BE2C (cell line): ENCODE measurements around the gene SNX4.
A peak's percentile ranks its signal among the peaks of the same experiment; 100 is the strongest.
"Not testable (repeated sequence)": the region's sequence is repeated elsewhere in the genome, so short reads cannot be mapped to it uniquely, and the experiment has no call there.

Experiments used
- DNase-seq: peaks from one replicate; pipeline ENCODE4 v3.0.0-alpha.2; 2020
- H3K27me3 ChIP-seq: fragments of 250-450 bp; sonication (Bioruptor Pico); 2 replicates; pipeline ENCODE4 v1.5.1; 2020; ENCODE audit warnings: mild to moderate bottlenecking
- H3K36me3 ChIP-seq: fragments of 250-450 bp; sonication (Bioruptor Pico); 2 replicates; pipeline ENCODE4 v1.5.1; 2020; ENCODE audit warnings: mild to moderate bottlenecking
- H3K4me1 ChIP-seq: fragments of 250-450 bp; sonication (Bioruptor Pico); 2 replicates; pipeline ENCODE4 v1.5.1; 2020
- H3K4me3 ChIP-seq: 2 replicates; pipeline ENCODE4 v1.5.1; 2011; ENCODE audit warnings: low read depth, low read length
- H3K9me3 ChIP-seq: fragments of 250-450 bp; sonication (Bioruptor Pico); 2 replicates; pipeline ENCODE4 v1.5.1; 2020
- TF ChIP-seq, protein P1 (sequence below): IDR thresholded peaks from 2 replicates; pipeline ENCODE4 v1.5.1; 2012; ENCODE audit warnings: mild to moderate bottlenecking, low read depth, low read length

SNX4 gene

DNA sequence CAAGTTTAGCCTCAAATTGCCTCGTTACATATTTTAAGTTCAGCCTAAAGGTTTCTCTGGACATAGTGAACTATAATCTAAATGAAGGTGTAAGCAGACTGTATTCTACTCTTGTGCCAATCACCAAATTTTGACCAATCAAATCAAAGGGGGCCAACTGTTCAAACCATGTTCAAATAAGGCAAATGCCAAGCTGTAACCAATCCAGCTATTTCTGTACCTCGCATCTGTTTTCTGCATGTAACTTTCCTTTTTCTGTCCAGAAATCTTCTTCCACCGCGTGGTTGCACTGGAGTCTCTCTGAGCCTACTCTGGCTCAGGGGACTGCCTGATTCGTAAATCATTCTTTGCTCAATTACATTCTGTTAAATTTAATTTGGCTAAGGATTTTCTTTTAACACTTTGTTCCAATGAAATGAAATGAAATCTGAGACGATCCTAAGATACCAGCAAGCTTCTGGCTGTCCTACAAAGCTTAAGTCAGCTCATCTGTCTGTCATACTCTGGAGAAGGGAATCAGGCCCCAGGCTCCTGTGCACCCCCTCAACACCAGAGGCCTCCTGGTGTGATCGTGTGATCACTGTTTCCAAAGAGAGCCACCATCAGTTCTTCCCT lies 91.7 kb downstream of the SNX4 start:
- H3K27me3 ChIP-seq, result no peaks in the 10 kb centered on the region
- DNase-seq, result no peak
- H3K36me3 ChIP-seq, result no peaks in the 10 kb centered on the region
- H3K4me1 ChIP-seq, result peaks cover 10% of the 10 kb centered on the region
- H3K9me3 ChIP-seq, result no peaks in the 10 kb centered on the region
- TF ChIP-seq, protein P1, sequence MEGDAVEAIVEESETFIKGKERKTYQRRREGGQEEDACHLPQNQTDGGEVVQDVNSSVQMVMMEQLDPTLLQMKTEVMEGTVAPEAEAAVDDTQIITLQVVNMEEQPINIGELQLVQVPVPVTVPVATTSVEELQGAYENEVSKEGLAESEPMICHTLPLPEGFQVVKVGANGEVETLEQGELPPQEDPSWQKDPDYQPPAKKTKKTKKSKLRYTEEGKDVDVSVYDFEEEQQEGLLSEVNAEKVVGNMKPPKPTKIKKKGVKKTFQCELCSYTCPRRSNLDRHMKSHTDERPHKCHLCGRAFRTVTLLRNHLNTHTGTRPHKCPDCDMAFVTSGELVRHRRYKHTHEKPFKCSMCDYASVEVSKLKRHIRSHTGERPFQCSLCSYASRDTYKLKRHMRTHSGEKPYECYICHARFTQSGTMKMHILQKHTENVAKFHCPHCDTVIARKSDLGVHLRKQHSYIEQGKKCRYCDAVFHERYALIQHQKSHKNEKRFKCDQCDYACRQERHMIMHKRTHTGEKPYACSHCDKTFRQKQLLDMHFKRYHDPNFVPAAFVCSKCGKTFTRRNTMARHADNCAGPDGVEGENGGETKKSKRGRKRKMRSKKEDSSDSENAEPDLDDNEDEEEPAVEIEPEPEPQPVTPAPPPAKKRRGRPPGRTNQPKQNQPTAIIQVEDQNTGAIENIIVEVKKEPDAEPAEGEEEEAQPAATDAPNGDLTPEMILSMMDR, result no peak
- H3K4me3 ChIP-seq, result no peak overlapping the region

DNA sequence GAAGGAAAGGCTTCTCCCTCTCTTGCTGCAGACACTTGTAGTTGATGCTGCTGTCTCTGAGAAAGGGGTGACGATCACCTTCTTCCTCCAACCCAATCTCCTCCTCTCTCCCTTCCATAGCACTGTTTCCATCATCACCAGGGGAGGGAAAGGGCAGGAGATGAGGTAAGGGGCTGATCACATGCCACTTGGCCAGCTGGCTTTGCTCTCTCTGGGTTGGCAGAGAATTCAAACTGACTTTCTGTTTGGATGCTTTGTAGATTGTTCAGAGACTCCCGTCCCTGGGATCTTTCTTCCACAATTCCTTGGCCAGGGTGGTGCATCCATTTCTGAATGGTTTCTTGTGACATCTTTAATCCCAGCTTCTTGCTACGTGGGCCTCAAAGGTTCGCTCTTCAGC lies 101.7 kb downstream of the SNX4 start:
- Histone ChIP-seq H3K36me3 (no peaks in the 10 kb centered on the region), H3K4me1 (no peaks in the 10 kb centered on the region), H3K9me3 (no peaks in the 10 kb centered on the region), H3K4me3 (no peak overlapping the region), H3K27me3 (no peaks in the 10 kb centered on the region)
- TF ChIP-seq, protein P1, result no peak
- DNase-seq, result no peak

DNA sequence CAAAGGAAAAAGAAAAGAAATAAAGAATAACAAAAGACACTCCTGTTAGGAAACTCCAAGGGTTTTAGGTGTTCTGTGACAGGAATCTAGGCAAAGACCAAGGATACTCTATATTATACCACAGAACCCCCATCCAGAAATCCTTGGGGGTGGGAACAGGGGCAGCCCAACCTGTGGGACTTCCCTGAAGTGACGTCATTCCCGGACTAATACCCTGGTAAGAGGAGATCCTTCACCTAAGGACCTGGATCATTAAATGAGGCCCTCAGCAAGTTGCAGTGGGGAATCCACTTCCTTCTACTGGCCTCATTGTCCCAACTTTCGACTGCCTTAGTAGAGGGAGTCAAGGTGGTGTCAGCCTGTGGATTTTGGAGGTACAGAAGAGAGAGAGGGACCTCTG lies 103.8 kb downstream of the SNX4 start:
- H3K4me1 ChIP-seq, result no peaks in the 10 kb centered on the region
- DNase-seq, result no peak
- H3K4me3 ChIP-seq, result no peak overlapping the region
- no peaks in the 10 kb centered on the region for H3K36me3 ChIP-seq
- H3K9me3 ChIP-seq, result no peaks in the 10 kb centered on the region
- TF ChIP-seq, protein P1, result no peak
- no peaks in the 10 kb centered on the region for H3K27me3 ChIP-seq

DNA sequence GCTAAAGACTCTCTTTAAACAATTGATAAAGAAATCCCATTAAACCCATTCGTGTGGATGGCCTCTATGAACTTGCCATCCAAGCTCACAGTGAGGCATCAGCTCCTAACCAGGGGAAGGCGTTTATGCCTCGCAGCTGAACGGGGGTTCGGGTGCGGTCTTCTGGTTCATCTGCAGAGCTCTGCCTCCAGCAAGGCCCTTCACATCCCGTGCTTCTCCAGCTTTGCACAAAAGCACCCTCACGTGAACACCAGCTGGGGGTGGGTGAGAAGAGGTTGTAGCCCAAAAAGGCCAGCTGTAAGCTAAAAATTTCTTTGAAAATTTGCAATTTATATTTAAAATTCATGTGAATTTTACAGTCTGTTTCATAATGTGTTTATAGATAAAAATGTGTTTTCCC lies 105.3 kb downstream of the SNX4 start:
- TF ChIP-seq, protein P1, result no peak
- DNase-seq, result no peak
- Histone ChIP-seq H3K4me1 (no peaks in the 10 kb centered on the region), H3K4me3 (no peak overlapping the region), H3K27me3 (no peaks in the 10 kb centered on the region), H3K9me3 (no peaks in the 10 kb centered on the region), H3K36me3 (no peaks in the 10 kb centered on the region)

DNA sequence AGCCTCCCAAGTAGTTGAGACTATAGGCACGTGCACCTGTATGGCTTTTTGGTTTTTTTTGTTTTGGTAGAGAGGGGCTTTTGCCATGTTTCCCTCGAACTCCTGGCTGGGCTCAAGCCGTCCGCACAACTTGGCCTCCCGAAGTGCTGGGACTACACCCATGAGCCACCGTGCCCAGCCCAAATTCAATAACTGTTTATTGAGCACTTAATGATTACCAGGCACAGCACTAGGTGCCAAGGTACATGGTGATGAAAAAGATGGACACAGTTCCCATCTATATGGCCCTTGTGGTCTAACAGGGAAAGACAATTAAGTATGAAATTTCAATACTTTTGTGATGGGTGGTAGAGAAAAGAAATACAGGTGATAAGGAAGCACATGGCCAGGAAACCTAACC lies 109.1 kb downstream of the SNX4 start:
- no peaks in the 10 kb centered on the region for H3K27me3 ChIP-seq
- no peak overlapping the region for H3K4me3 ChIP-seq
- TF ChIP-seq, protein P1, result 0 out of 2 replicates have a peak, but pooled peaks have one; percentile 4
- no peak for DNase-seq
- H3K4me1 ChIP-seq, result no peaks in the 10 kb centered on the region
- no peaks in the 10 kb centered on the region for H3K9me3 ChIP-seq
- H3K36me3 ChIP-seq, result no peaks in the 10 kb centered on the region

DNA sequence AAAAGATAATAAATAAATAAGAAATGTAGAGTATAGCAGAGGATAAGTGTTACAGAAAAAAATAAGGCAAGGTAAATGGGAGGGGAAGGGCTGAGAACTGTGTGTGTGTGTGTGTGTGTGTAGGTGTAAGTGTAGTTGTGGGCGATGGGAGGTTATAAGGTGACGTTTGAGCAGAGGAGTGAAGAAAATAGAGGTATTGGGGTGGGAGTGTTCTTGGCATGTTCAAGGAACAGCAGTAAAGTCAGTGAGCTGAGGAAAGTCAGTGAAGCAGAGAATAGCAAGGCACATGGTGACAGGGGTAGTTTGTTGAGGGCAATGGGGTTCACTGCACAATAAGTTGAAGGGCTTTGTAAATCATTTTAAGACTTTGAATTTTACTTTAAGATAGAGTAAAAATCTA lies 113.9 kb downstream of the SNX4 start:
- DNase-seq, result no peak
- Histone ChIP-seq H3K36me3 (no peaks in the 10 kb centered on the region), H3K27me3 (no peaks in the 10 kb centered on the region), H3K4me1 (no peaks in the 10 kb centered on the region), H3K9me3 (no peaks in the 10 kb centered on the region; the same call in 1 of the 2 replicates), H3K4me3 (no peak overlapping the region)
- TF ChIP-seq, protein P1, result no peak

DNA sequence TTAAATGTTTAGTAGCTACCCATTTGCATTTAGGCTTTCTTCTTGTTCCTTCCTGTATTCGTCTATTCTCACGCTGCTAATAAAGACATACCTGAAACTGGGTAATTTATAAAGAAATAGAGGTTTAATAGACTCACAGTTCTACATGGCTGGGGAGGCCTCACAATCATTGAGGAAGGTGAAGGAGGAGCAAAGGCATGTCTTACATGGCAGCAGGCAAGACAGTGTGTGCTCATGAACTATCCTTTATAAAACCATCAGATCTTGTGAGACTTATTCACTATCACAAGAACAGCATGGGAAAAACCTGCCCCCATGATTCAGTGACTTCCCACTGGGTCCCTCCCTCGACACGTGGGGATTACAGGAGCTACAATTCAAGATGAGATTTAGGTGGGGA lies 114.5 kb downstream of the SNX4 start:
- H3K4me3 ChIP-seq, H3K9me3 ChIP-seq, H3K27me3 ChIP-seq, DNase-seq, H3K36me3 ChIP-seq, H3K4me1 ChIP-seq: not testable (repeated sequence)
